Measurements from ENCODE around the gene U2AF1L4. TPM values are rescaled to one million over a fixed set of nuclear protein-coding genes. Genes with fewer than 3 reads are reported as not detected.

U2AF1L4 gene
- total and polyA plus RNA-seq, 7 donors: 12.7 to 53.5 (median 18.2) TPM

- intact Hi-C loops (cut with DNase I): no loop called here
- WGBS, 2 donors: 88 to 90% methylated on average over 11 of the region's 11 CpGs
These were observed 21.4 kb upstream of the U2AF1L4 start for GRCh38 chr19:35766571-35767104.

GRCh38 chr19:35764432-35765315 is 19.5 kb upstream of the U2AF1L4 start:
- intact Hi-C loops (cut with DNase I): no loop called here
- WGBS, 2 donors: 94 to 97% methylated on average over 17 of the region's 17 CpGs
- Histone ChIP-seq H3K9me3 (no peaks in the 10 kb centered on the region), H3K27ac (no peak overlapping the region), H3K27me3 (no peaks in the 10 kb centered on the region), H3K4me1 (peaks cover 0 to 19% (median under 1%) of the 10 kb centered on the region in 4 donors), H3K4me3 (no peak overlapping the region), H3K36me3 (peaks cover 0 to 59% (median 12%) of the 10 kb centered on the region in 4 donors)
- DNase-seq: no peak
- TF ChIP-seq POLR2AphosphoS5 (IDR thresholded peaks at IDR 0.05) (no peak), POLR2A (IDR thresholded peaks at IDR 0.05) (no peak), CTCF (IDR thresholded peaks at IDR 0.05) (no peak), EP300 (IDR thresholded peaks at IDR 0.05) (no peak)

More at GRCh38 chr19:35766571-35767104, 21.4 kb upstream of the U2AF1L4 start:
- H3K36me3 ChIP-seq: peaks cover 0 to 44% (median 12%) of the 10 kb centered on the region in 4 donors
- no peak overlapping the region for H3K27ac ChIP-seq
- peaks cover 0 to 11% (median 0%) of the 10 kb centered on the region in 4 donors for H3K4me1 ChIP-seq
- H3K4me3 ChIP-seq: no peak overlapping the region
- TF ChIP-seq POLR2A (IDR thresholded peaks at IDR 0.05): no peak
- TF ChIP-seq EP300 (IDR thresholded peaks at IDR 0.05): no peak
- no peaks in the 10 kb centered on the region for H3K27me3 ChIP-seq
- no peak for DNase-seq
- no peaks in the 10 kb centered on the region for H3K9me3 ChIP-seq

GRCh38 chr19:35760711-35761349 is 15.6 kb upstream of the U2AF1L4 start:
- H3K36me3 ChIP-seq: peaks cover 0 to 55% (median 12%) of the 10 kb centered on the region in 4 donors
- TF ChIP-seq POLR2A (IDR thresholded peaks at IDR 0.05) (no peak), POLR2AphosphoS5 (IDR thresholded peaks at IDR 0.05) (no peak)

GRCh38 chr19:35759697-35760096 is 14.5 kb upstream of the U2AF1L4 start:
- 96 to 100% methylated on average over 2 of the region's 2 CpGs for WGBS, 2 donors
- H3K4me1 ChIP-seq: peaks cover 0 to 49% (median 37%) of the 10 kb centered on the region in 4 donors
- H3K4me3 ChIP-seq: no peak overlapping the region
- intact Hi-C loops (cut with DNase I): loop anchor here (5.0 to 10.0 kb wide), 4 partner anchors 112 to 383 kb away; partner anchors contain the start of genes CAPNS1, COX6B1, THAP8 and WDR62
- no peaks in the 10 kb centered on the region for H3K27me3 ChIP-seq
- H3K36me3 ChIP-seq: peaks cover 0 to 43% (median 8%) of the 10 kb centered on the region in 4 donors
- TF ChIP-seq POLR2AphosphoS5 (IDR thresholded peaks at IDR 0.05) (no peak), EP300 (IDR thresholded peaks at IDR 0.05) (no peak), CTCF (IDR thresholded peaks at IDR 0.05) (no peak), POLR2A (IDR thresholded peaks at IDR 0.05) (no peak)
- no peak overlapping the region for H3K27ac ChIP-seq
- no peak for DNase-seq
- no peaks in the 10 kb centered on the region for H3K9me3 ChIP-seq

More at GRCh38 chr19:35760711-35761349, 15.6 kb upstream of the U2AF1L4 start:
- no peak for DNase-seq
- H3K27me3 ChIP-seq: no peaks in the 10 kb centered on the region
- H3K4me3 ChIP-seq: no peak overlapping the region
- intact Hi-C loops (cut with DNase I): no loop called here
- H3K9me3 ChIP-seq: no peaks in the 10 kb centered on the region
- 96 to 98% methylated on average over 4 of the region's 4 CpGs for WGBS, 2 donors
- no peak overlapping the region for H3K27ac ChIP-seq
- H3K4me1 ChIP-seq: peaks cover 0 to 39% (median 27%) of the 10 kb centered on the region in 4 donors

- peaks cover 0 to 63% (median 49%) of the 10 kb centered on the region in 4 donors for H3K4me1 ChIP-seq
- H3K4me3 ChIP-seq: peak within 1 kb of the TSS; percentile 79 to 86 (median 83)
- H3K27me3 ChIP-seq: no peaks in the 10 kb centered on the region
- TF ChIP-seq EP300 (IDR thresholded peaks at IDR 0.05): no peak
- TF ChIP-seq POLR2A (IDR thresholded peaks at IDR 0.05): peak; percentile 72 to 83
- TF ChIP-seq CTCF (IDR thresholded peaks at IDR 0.05): no peak
- peak; percentile 77 to 95 (median 86) for TF ChIP-seq POLR2AphosphoS5 (IDR thresholded peaks at IDR 0.05)
- H3K27ac ChIP-seq: peak within 1 kb of the TSS; percentile 98 to 99 (median 99)
- intact Hi-C loops (cut with DNase I): loop anchor here (1.0 to 10.0 kb wide), 5 partner anchors 41 to 384 kb away; partner anchors contain the start of genes CAPNS1, COX6B1, THAP8 and WDR62
- H3K9me3 ChIP-seq: no peaks in the 10 kb centered on the region
- peaks cover 0 to 43% (median 18%) of the 10 kb centered on the region in 4 donors for H3K36me3 ChIP-seq
- 0% methylated on average over 53 of the region's 53 CpGs for WGBS, 2 donors
- DNase-seq: peak; percentile 100
These were observed 12.8 kb upstream of the U2AF1L4 start, which contains the start of gene PROSER3 for GRCh38 chr19:35757749-35758608. Gene PROSER3, plus strand, starts transcription at chr19:35758176. Its CDS starts 40 bp downstream, at chr19:35758216.

All from sigmoid colon (tissue), 7 donors.